H1 (cell line): ENCODE measurements around the gene WDR59. TPM values are rescaled to one million over a fixed set of nuclear protein-coding genes. Genes with fewer than 3 reads are reported as not detected.

Source experiments
- TEAD4 ChIP-seq: IDR thresholded peaks from 2 replicates; pipeline ENCODE4 v1.6.1; 2012; ENCODE audit warnings: low read depth, low read length, inconsistent platforms, mixed read lengths
- polyA plus RNA-seq, 7 experiments: library from polyadenylated mRNA; depleted of rRNA in 3 of 7; stranded (reverse) in 5 of 7; unstranded in 2 of 7; fragments of >200 nt in 5 of 7; fragments of 200-250 nt in 2 of 7; gene quantifications; 1 replicate in 5 of 7; 2 replicates in 1 of 7; 4 replicates in 1 of 7; pipeline versions ENCODE4 v1.2.1 to v1.2.3, GENCODE V29; 2011 to 2013; ENCODE audit warnings: missing spikeins in 2 of 7, mixed read lengths in 2 of 7
- total RNA-seq: library from RNA; stranded (reverse); fragmentation: NEBNext Ultra II Directional; extraction: Animal tissue kit (Norgen Biotek cat#: 25700); gene quantifications from 2 replicates; pipeline ENCODE4 v1.2.1, GENCODE V29; 2021

WDR59 gene
- total and polyA plus RNA-seq, 2 of the 8 experiments (the other 6 are each of a cell fraction or from before 2014, with no cell fraction given), result 84.2 to 124 TPM

DNA sequence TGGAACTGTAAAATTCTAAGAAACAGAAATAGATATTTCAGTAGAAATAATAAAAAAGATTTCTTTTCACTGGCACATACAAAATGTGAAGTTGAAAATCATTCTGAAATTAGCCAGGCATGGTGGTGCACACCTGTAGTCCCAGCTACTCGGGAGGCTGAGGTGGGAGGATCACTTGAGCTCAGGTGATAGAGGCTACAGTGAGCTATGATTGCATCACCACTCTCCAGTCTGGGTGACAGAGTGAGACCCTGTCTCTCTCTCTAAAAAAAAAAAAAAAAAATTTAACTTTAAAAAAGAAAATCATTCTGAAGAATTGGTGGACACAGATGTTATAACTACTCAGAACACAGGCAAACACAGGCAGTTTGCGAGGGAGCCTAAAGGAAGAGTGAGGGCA lies 112.6 kb downstream of the WDR59 start (continued):
- TF ChIP-seq TEAD4, result no peak
